ENCODE data around the gene DOLPP1.

DOLPP1 gene

DNA sequence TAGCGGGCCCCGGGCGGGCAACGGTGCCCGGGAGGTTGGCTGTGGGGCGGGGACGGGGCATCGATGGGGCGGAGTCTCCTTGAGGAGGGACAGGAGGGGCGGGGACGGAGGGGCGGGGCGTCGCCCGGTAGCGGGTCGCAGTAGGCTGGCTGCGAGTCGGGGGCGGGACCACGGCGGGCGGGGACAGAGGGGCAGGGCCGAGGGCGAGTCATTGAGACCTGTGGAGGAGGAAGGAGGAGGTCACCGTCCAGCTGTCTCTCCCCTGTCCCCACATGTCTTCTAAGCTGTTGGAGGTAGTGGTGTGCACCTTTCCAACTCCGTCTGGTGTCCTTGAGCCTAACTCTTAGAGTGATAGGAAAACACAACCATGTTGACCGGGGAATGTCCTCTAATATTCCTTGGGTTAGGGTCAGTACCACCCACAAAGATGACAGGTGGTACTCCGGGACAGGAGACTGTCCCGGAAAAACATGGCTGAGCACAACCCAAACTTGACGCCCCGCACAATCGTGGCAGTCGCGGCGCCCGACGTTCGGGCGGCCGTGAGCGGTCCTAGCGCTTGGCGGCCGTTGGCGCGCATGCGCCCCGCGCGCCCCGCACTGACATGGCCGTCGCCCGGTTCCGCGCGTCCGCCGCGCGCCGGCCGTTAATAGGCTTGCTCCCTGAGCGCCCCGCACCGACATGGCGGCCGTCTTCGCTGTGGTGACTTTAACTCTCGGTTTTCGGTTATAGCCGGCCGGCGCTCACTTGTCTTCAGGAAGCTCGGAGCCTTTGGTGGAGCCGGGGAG, 30.0 kb downstream of the DOLPP1 start, which contains the start of the genes CRAT and PTPA (continued):
- TF ChIP-seq ZNF148 (tag by site-specific recombination; IDR thresholded peaks at IDR 0.05; ENCODE audit: borderline replicate concordance) (no peak), ZNF23 (tag by site-specific recombination; IDR thresholded peaks at IDR 0.05; ENCODE audit: borderline replicate concordance) (no peak), ZNF510 (tag by site-specific recombination; IDR thresholded peaks at IDR 0.05; ENCODE audit: insufficient replicate concordance) (no peak), ZNF843 (tag by site-specific recombination; IDR thresholded peaks at IDR 0.05) (0 out of 2 replicates have a peak, but pooled peaks have one; percentile 13), ZNF266 (tag by site-specific recombination; IDR thresholded peaks at IDR 0.05; ENCODE audit: low read depth) (no peak), EGR2 (tag by site-specific recombination; IDR thresholded peaks at IDR 0.05; ENCODE audit: low read depth) (peak; percentile 52; the same call in 1 of the 2 replicates), ZNF549 (tag by site-specific recombination; IDR thresholded peaks at IDR 0.05) (no peak), OSR2 (tag by site-specific recombination; IDR thresholded peaks at IDR 0.05) (no peak), ZBTB8A (tag by site-specific recombination; IDR thresholded peaks at IDR 0.05) (peak; percentile 84), ZNF48 (tag by site-specific recombination; IDR thresholded peaks at IDR 0.05) (no peak), KLF7 (tag by site-specific recombination; IDR thresholded peaks at IDR 0.05; ENCODE audit: borderline replicate concordance) (no peak; the same call in 1 of the 2 replicates), ZBTB7A (tag by site-specific recombination; IDR thresholded peaks at IDR 0.05; ENCODE audit: low read depth) (no peak), ZFHX2 (tag by site-specific recombination; conservative IDR thresholded peaks at IDR 0.05) (peak; percentile 66), ZNF391 (tag by site-specific recombination; IDR thresholded peaks at IDR 0.05; ENCODE audit: borderline replicate concordance, low read depth) (peak; percentile 42; the same call in 1 of the 2 replicates), ZNF114 (tag by site-specific recombination; IDR thresholded peaks at IDR 0.05) (no peak), ZNF792 (tag by site-specific recombination; IDR thresholded peaks at IDR 0.05) (no peak), ZSCAN18 (tag by site-specific recombination; IDR thresholded peaks at IDR 0.05) (no peak), ZNF677 (tag by site-specific recombination; IDR thresholded peaks at IDR 0.05) (no peak), ZNF140 (tag by site-specific recombination; IDR thresholded peaks at IDR 0.05) (no peak), YY2 (tag by site-specific recombination; IDR thresholded peaks at IDR 0.05) (peak; percentile 82; the same call in 1 of the 2 replicates), WT1 (tag by site-specific recombination; IDR thresholded peaks at IDR 0.05) (peak; percentile 58), KLF10 (tag by site-specific recombination; IDR thresholded peaks at IDR 0.05) (peak; percentile 89), ZNF184 (tag by site-specific recombination; IDR thresholded peaks at IDR 0.05) (peak; percentile 96), ZNF624 (tag by site-specific recombination; IDR thresholded peaks at IDR 0.05) (no peak), HOXC10 (CRISPR knock-in tag; IDR thresholded peaks at IDR 0.05) (no peak), ZNF214 (tag by site-specific recombination; IDR thresholded peaks at IDR 0.05; ENCODE audit: borderline replicate concordance) (peak; percentile 29; the same call in 1 of the 2 replicates), KLF1 (tag by site-specific recombination; IDR thresholded peaks at IDR 0.05) (peak; percentile 43), ZNF302 (tag by site-specific recombination; IDR thresholded peaks at IDR 0.05; ENCODE audit: low read depth) (no peak), ZNF16 (tag by site-specific recombination; IDR thresholded peaks at IDR 0.05; ENCODE audit: low read depth) (no peak), ZNF311 (tag by site-specific recombination; IDR thresholded peaks at IDR 0.05; ENCODE audit: borderline replicate concordance) (no peak), ZNF530 (tag by site-specific recombination; IDR thresholded peaks at IDR 0.05; ENCODE audit: low read depth) (no peak), TCF7L2 (IDR thresholded peaks at IDR 0.05; ENCODE audit: borderline replicate concordance, low read depth, low read length) (no peak), KLF9 (tag by site-specific recombination; IDR thresholded peaks at IDR 0.05; ENCODE audit: low read depth) (peak; percentile 87)
- TF ChIP-seq, protein P1, sequence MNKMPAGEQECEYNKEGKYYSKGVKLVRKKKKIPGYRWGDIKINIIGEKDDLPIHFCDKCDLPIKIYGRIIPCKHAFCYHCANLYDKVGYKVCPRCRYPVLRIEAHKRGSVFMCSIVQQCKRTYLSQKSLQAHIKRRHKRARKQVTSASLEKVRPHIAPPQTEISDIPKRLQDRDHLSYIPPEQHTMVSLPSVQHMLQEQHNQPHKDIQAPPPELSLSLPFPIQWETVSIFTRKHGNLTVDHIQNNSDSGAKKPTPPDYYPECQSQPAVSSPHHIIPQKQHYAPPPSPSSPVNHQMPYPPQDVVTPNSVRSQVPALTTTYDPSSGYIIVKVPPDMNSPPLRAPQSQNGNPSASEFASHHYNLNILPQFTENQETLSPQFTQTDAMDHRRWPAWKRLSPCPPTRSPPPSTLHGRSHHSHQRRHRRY (tag by site-specific recombination; IDR thresholded peaks at IDR 0.05), result peak; percentile 80; the same call in 1 of the 2 replicates
- TF ChIP-seq, protein P2, sequence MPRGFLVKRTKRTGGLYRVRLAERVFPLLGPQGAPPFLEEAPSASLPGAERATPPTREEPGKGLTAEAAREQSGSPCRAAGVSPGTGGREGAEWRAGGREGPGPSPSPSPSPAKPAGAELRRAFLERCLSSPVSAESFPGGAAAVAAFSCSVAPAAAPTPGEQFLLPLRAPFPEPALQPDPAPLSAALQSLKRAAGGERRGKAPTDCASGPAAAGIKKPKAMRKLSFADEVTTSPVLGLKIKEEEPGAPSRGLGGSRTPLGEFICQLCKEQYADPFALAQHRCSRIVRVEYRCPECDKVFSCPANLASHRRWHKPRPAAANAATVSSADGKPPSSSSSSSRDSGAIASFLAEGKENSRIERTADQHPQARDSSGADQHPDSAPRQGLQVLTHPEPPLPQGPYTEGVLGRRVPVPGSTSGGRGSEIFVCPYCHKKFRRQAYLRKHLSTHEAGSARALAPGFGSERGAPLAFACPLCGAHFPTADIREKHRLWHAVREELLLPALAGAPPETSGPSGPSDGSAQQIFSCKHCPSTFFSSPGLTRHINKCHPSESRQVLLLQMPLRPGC (tag by site-specific recombination; IDR thresholded peaks at IDR 0.05), result no peak

Data from HEK293 (cell line).